NCI-H2029 treated with DMSO at 0.1 percent for 48 hours (cell line): ENCODE results near the gene SFXN3.
"Not testable (repeated sequence)": the region's sequence is repeated elsewhere in the genome, so short reads cannot be mapped to it uniquely, and the experiment has no call there.

Experiments used
- DNase-seq: peaks from one replicate; lab custom pipeline; 2025; lab: John Stamatoyannopoulos, UW

Gene SFXN3

GRCh38 chr10:101015582-101015973 lies 15.5 kb upstream of the SFXN3 start:
- no peak for DNase-seq

GRCh38 chr10:101016814-101017213 lies 14.2 kb upstream of the SFXN3 start:
- no peak for DNase-seq

- no peak for DNase-seq
These were observed 12.9 kb upstream of the SFXN3 start for GRCh38 chr10:101018118-101018599.

- DNase-seq = no peak
These were observed 12.2 kb upstream of the SFXN3 start for GRCh38 chr10:101018600-101019439.

GRCh38 chr10:101019440-101019703 lies 11.7 kb upstream of the SFXN3 start:
- DNase-seq = no peak

GRCh38 chr10:101020427-101021075 lies 10.5 kb upstream of the SFXN3 start:
- no peak for DNase-seq

GRCh38 chr10:101021239-101021638 lies 9.8 kb upstream of the SFXN3 start:
- no peak for DNase-seq

GRCh38 chr10:101021692-101022251 lies 9.3 kb upstream of the SFXN3 start:
- no peak for DNase-seq

GRCh38 chr10:101022967-101023705 lies 7.9 kb upstream of the SFXN3 start:
- DNase-seq = no peak

GRCh38 chr10:101027106-101027720 lies 3.8 kb upstream of the SFXN3 start:
- DNase-seq = no peak

GRCh38 chr10:101028446-101029337 lies 2.3 kb upstream of the SFXN3 start:
- DNase-seq = no peak

GRCh38 chr10:101029520-101030295 lies 1.3 kb upstream of the SFXN3 start:
- DNase-seq = no peak

- DNase-seq = no peak
These were observed 422 bp upstream of the SFXN3 start for GRCh38 chr10:101030496-101031127.

GRCh38 chr10:101031796-101032636 lies 982 bp downstream of the SFXN3 start:
- DNase-seq = no peak

- no peak for DNase-seq
These were observed 1.7 kb downstream of the SFXN3 start for GRCh38 chr10:101032637-101033224.

GRCh38 chr10:101033276-101033675 lies 2.2 kb downstream of the SFXN3 start:
- no peak for DNase-seq

GRCh38 chr10:101034404-101034803 lies 3.4 kb downstream of the SFXN3 start:
- DNase-seq = not testable (repeated sequence)

- DNase-seq = no peak
These were observed 4.3 kb downstream of the SFXN3 start for GRCh38 chr10:101035314-101035713.
